Epithelial cell of alveolus of lung (primary cell): ENCODE measurements around the gene RNF145. TPM values are rescaled to one million over a fixed set of nuclear protein-coding genes. Genes with fewer than 3 reads are reported as not detected.

Experiments used
- total RNA-seq: library from RNA; depleted of rRNA; stranded (reverse); fragments of >200 nt; gene quantifications from 2 replicates; pipeline ENCODE4 v1.2.1, GENCODE V29; 2015

The RNF145 gene, protein sequence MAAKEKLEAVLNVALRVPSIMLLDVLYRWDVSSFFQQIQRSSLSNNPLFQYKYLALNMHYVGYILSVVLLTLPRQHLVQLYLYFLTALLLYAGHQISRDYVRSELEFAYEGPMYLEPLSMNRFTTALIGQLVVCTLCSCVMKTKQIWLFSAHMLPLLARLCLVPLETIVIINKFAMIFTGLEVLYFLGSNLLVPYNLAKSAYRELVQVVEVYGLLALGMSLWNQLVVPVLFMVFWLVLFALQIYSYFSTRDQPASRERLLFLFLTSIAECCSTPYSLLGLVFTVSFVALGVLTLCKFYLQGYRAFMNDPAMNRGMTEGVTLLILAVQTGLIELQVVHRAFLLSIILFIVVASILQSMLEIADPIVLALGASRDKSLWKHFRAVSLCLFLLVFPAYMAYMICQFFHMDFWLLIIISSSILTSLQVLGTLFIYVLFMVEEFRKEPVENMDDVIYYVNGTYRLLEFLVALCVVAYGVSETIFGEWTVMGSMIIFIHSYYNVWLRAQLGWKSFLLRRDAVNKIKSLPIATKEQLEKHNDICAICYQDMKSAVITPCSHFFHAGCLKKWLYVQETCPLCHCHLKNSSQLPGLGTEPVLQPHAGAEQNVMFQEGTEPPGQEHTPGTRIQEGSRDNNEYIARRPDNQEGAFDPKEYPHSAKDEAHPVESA
- 60.0 and 72.1 TPM in 2 replicates for total RNA-seq

DNA sequence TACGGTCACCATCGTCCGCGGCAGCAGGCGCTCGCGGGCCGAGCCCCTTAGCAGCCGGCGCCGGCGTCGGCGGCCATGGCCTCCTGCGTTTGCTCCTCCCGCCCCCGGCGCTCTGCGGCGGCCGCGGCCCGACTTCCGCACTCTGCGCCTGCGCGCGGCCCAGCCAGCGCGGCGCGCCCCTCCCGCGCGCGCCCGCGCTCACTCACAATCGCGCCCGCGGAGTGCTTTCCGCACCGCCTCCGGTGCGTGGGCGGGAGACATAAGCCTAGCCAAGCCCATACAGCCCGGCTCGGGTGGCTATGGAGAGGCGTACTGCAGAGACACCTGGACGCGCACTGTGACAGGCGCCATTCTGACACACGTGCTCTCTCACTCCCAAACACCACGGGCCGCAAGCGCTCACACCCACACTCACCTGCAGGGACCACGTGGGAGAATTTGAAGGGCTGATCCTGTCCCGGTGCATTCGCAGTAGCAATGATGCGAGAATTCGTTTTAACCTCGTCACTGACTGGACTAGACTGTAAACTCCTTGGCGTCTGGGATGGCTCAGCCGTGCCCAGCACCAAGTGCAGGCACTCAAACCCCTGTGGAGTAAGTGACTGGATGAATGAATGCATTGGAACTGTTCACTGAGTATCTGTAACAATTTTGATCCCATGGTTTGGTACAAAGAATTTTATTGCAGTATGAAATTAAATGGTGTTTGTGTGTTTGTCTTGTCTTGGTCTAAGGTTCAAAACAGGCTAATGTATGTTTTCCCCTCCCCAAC, at the start of gene RNF145:
TSS of gene RNF145 (minus strand) at position 116 of the 772 bp plus-strand sequence. CDS start 5,936 bp downstream, outside the sequence.

Other genes with a start within 250 kb of the RNF145 start
- gene EBF1, start 109.6 kb downstream of the RNF145 start, total RNA-seq = 2.1 and 4.9 TPM in 2 replicates
- gene UBLCP1, start 53.7 kb upstream of the RNF145 start, total RNA-seq = 22.9 and 31.5 TPM in 2 replicates
- not detected in 2 replicates for gene IL12B, start 120.9 kb upstream of the RNF145 start, total RNA-seq